ENCODE measurements around the gene LEF1. TPM values are rescaled to one million over a fixed set of nuclear protein-coding genes. Genes with fewer than 3 reads are reported as not detected.

LEF1 gene
- total and polyA plus RNA-seq, 2 of the 8 experiments (the other 6 are each of a cell fraction or from before 2014, with no cell fraction given) = 2.6 to 5.2 TPM

DNA sequence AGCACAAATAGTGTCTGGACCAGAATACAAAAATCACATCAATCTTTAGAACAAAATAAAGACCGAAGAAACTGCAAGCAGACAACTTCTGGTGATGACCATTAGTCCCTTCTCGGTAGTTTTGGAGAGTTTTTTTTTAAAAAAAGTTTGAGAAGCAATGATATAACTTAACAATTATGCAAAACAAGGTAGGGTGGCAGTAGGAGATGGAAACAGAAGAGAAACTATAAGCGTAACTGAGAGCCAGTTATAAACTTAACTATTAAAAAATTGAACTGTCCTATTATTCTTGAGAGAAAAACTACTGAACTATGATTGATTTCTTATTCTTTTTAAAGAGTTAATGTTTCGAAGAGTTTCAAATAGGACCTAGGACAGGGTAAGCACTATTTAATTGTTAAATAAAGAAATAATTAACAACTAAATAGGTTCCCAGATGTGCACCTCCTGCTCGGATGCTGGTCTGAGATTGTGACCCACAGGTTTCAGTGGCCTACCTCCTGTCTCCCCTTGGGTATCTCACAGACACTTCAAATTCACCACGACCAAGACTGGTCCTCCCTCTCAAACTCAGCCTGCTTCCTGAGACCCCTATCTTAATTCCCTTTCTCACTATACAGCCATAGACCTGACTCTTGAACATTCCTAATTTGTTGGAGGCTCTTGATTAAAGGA lies 81.3 kb downstream of the LEF1 start:
- no peak for DNase-seq (ENCODE audit: low read depth in 1 of 2, low spot score in 2 of 2)
- H3K23ac ChIP-seq (ENCODE audit: insufficient read length) = no peak overlapping the region
- FAIRE-seq = no peak
- H3K27me3 ChIP-seq (replicated peaks in 1 of 4; ENCODE audit: control insufficient read depth in 3 of 4, extremely low read depth in 1 of 4, insufficient read depth in 3 of 4, low read length in 3 of 4) = no peaks in the 10 kb centered on the region
- POLR2A ChIA-PET (ENCODE audit: partially characterized antibody) = no interaction called here
- H3K4me3 ChIP-seq (ENCODE audit: extremely low read depth in 1 of 4, insufficient read depth in 2 of 4, low read depth in 3 of 4, low read length in 4 of 4) = no peak overlapping the region
- H2BK5ac ChIP-seq (ENCODE audit: low read depth, low read length) = no peak overlapping the region
- H3K18ac ChIP-seq (ENCODE audit: extremely low read depth, low read length) = no peak overlapping the region
- H4K91ac ChIP-seq (replicated peaks; ENCODE audit: insufficient read length, low read length) = no peak overlapping the region
- WGBS, 2 experiments (ENCODE audit: extremely low coverage in 1 of 2, insufficient coverage in 1 of 2, insufficient read length in 1 of 2, insufficient replicate concordance in 2 of 2, low coverage in 1 of 2, low lambda C conversion rate in 2 of 2, missing lambda C conversion rate in 1 of 2) = 92% methylated on average over 6 of the region's 6 CpGs; no CpG with 5 or more reads in 1 of the 2 experiments
- H2BK12ac ChIP-seq (ENCODE audit: low read depth, low read length) = no peak overlapping the region
- CTCF ChIA-PET (ENCODE audit: partially characterized antibody) = interaction anchor here (0.8 kb wide), 1 partner anchor 94 kb away, joined by 5 read pairs; no protein-coding TSS in a partner anchor
- H3K79me2 ChIP-seq (ENCODE audit: control insufficient read depth in 1 of 2, insufficient read depth in 2 of 2, low read length in 2 of 2) = no peaks in the 10 kb centered on the region
- H3K36me3 ChIP-seq (ENCODE audit: control insufficient read depth in 2 of 4, insufficient read depth in 4 of 4, low read length in 3 of 4) = no peaks in the 10 kb centered on the region
- H4K5ac ChIP-seq (ENCODE audit: insufficient read length, low read depth, low read length) = no peak overlapping the region
- H2AK5ac ChIP-seq (ENCODE audit: low read depth, low read length) = no peak overlapping the region
- no peaks in the 10 kb centered on the region for H3K23me2 ChIP-seq (ENCODE audit: low read depth, low read length)
- H2BK20ac ChIP-seq (ENCODE audit: low read length) = no peak overlapping the region
- no peak overlapping the region for H3K4ac ChIP-seq (replicated peaks; ENCODE audit: insufficient read length, low read depth, low read length)
- no peaks in the 10 kb centered on the region for H4K20me1 ChIP-seq (replicated peaks in 1 of 2; ENCODE audit: control insufficient read depth in 1 of 2, insufficient read depth in 2 of 2, low read length in 2 of 2)
- no peaks in the 10 kb centered on the region for H3K4me1 ChIP-seq (replicated peaks in 1 of 4; ENCODE audit: control insufficient read depth in 3 of 4, insufficient read depth in 4 of 4, low read length in 3 of 4)
- no peaks in the 10 kb centered on the region for H3K79me1 ChIP-seq (ENCODE audit: low read depth, low read length)
- no peak overlapping the region for H2AFZ ChIP-seq (ENCODE audit: low read length)
- no peaks in the 10 kb centered on the region for H3K9me3 ChIP-seq (ENCODE audit: insufficient read depth in 2 of 2, low read depth in 1 of 2, low read length in 1 of 2)
- no peak overlapping the region for H2BK15ac ChIP-seq (ENCODE audit: low read length)
- no peak overlapping the region for H4K8ac ChIP-seq (ENCODE audit: extremely low read depth, insufficient read depth, low read length)
- H3K4me2 ChIP-seq (ENCODE audit: insufficient read depth in 1 of 2, low read depth in 2 of 2, low read length in 2 of 2) = no peak overlapping the region
- no peak overlapping the region for H3K14ac ChIP-seq (ENCODE audit: insufficient read length)
- H3K56ac ChIP-seq (replicated peaks; ENCODE audit: insufficient read length, low read depth, low read length) = no peak overlapping the region
- TF ChIP-seq TCF12 (IDR thresholded peaks at IDR 0.05; ENCODE audit: low read depth, low read length) = no peak
- no peak for TF ChIP-seq CHD1 (IDR thresholded peaks at IDR 0.05; ENCODE audit: low read depth, low read length)
- TF ChIP-seq BRCA1 (IDR thresholded peaks at IDR 0.05; ENCODE audit: low read depth, low read length) = no peak
- TF ChIP-seq RAD21 (IDR thresholded peaks at IDR 0.05 in 1 of 2, conservative IDR thresholded peaks at IDR 0.05 in 1 of 2; ENCODE audit: low read depth in 2 of 2, low read length in 2 of 2) = no peak
- no peak for TF ChIP-seq SIX5 (IDR thresholded peaks at IDR 0.05; ENCODE audit: low read depth, low read length)
- no peak for TF ChIP-seq CREB1 (IDR thresholded peaks at IDR 0.05)
- TF ChIP-seq CBX5 (IDR thresholded peaks at IDR 0.05; ENCODE audit: low read depth, low read length) = no peak
- TF ChIP-seq CHD2 (IDR thresholded peaks at IDR 0.05; ENCODE audit: low read length) = no peak
- TF ChIP-seq RNF2 (IDR thresholded peaks at IDR 0.05; ENCODE audit: borderline replicate concordance, low read depth, low read length, missing control alignments, poor library complexity, severe bottlenecking) = no peak
- no peak for TF ChIP-seq KDM4A (IDR thresholded peaks at IDR 0.05; ENCODE audit: low read depth, low read length, severe bottlenecking)
- TF ChIP-seq CTCF (IDR thresholded peaks at IDR 0.05; ENCODE audit: control extremely low read depth in 1 of 3, insufficient read depth in 1 of 3, low read depth in 1 of 3, low read length in 3 of 3) = no peak
- no peak overlapping the region for H3K27ac ChIP-seq (ENCODE audit: low read depth, low read length)
- no peak overlapping the region for H2BK120ac ChIP-seq (replicated peaks; ENCODE audit: low read depth, low read length)
- no peak overlapping the region for H3K9ac ChIP-seq (replicated peaks in 1 of 4; ENCODE audit: extremely low read depth in 1 of 4, low read depth in 3 of 4, low read length in 3 of 4)

Data from H1 (cell line).